ENCODE measurements around the gene MYRFL. TPM values are rescaled to one million over a fixed set of nuclear protein-coding genes. Genes with fewer than 3 reads are reported as not detected.

Gene MYRFL
- total RNA-seq, 4 donors from 2014 or later, result not detected

DNA sequence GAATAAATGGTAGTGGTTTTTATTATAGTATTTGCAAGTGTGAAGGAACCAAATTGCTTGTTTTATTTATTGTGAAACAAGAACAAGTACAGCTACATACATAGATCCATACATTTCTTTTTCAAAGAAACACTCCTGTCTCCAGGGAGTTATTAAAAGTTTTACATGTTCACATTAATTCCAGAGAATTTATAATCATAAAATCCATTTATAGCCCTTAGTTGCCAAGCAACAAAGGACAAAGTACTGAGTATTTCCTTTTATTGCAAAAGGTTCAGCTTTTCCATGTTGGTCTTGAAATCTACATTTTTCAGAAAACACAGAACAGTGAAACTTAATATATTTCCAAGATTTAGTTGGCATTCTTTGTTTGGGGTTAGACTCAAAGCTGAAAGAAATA lies 9.5 kb downstream of the MYRFL start:
- Histone ChIP-seq H3K27ac (no peak overlapping the region), H3K36me3 (no peaks in the 10 kb centered on the region), H3K4me3 (no peak overlapping the region), H3K4me1 (no peaks in the 10 kb centered on the region), H3K9me3 (no peaks in the 10 kb centered on the region), H3K27me3 (no peaks in the 10 kb centered on the region)
- no peak for TF ChIP-seq POLR2A (IDR thresholded peaks at IDR 0.05)
- no peak for TF ChIP-seq POLR2AphosphoS5 (IDR thresholded peaks at IDR 0.05)
- TF ChIP-seq EP300 (IDR thresholded peaks at IDR 0.05), result no peak
- TF ChIP-seq, protein P1, sequence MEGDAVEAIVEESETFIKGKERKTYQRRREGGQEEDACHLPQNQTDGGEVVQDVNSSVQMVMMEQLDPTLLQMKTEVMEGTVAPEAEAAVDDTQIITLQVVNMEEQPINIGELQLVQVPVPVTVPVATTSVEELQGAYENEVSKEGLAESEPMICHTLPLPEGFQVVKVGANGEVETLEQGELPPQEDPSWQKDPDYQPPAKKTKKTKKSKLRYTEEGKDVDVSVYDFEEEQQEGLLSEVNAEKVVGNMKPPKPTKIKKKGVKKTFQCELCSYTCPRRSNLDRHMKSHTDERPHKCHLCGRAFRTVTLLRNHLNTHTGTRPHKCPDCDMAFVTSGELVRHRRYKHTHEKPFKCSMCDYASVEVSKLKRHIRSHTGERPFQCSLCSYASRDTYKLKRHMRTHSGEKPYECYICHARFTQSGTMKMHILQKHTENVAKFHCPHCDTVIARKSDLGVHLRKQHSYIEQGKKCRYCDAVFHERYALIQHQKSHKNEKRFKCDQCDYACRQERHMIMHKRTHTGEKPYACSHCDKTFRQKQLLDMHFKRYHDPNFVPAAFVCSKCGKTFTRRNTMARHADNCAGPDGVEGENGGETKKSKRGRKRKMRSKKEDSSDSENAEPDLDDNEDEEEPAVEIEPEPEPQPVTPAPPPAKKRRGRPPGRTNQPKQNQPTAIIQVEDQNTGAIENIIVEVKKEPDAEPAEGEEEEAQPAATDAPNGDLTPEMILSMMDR (IDR thresholded peaks at IDR 0.05), result no peak
- no peak for ATAC-seq

DNA sequence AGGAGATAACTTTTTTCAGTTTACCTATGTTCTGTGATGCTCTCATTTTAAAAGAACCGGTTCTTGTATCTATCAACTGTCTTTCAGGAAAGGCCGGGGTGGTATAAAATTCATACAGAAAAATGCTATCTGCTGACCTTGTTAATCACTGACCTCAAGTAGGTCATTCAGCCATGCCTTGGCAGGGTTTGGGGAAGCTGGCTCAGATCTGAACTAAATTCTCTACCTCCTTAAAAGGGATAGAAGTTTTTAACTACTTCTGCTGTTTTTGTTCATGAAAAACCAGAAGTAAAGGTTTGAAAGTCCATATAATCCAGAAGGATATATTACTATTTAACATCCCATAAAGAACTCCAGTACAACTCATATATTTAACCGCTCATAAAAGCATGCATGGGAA lies 10.1 kb downstream of the MYRFL start:
- 36 to 56% methylated on average over 3 of the region's 3 CpGs for WGBS, 2 donors (ENCODE audit: low coverage in 1 of 2)
- ATAC-seq, result no peak

DNA sequence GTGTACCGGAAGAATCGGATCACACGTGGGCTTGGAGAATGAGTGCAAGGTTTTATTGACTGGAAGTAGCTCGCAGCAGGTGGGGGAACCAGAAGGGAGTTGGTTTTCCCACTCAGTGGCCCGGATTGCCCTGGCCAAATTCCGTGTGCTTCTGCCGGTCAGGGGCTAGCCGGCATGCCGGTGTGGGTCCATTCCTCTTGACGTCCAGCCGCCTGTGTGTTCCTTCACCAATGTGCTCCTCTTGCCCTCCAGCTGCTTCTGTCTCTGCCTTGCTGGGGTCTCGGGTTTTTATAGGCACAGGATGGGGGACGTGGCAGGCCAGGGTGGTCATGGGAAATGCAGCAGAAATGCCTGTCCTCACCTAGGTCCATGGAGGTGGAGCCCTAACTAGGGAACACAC lies 11.0 kb downstream of the MYRFL start:
- H3K9me3 ChIP-seq, result no peaks in the 10 kb centered on the region
- no peaks in the 10 kb centered on the region for H3K27me3 ChIP-seq
- H3K27ac ChIP-seq, result no peak overlapping the region
- no peak for ATAC-seq
- H3K4me1 ChIP-seq, result no peaks in the 10 kb centered on the region
- 86 to 100% methylated on average over 2 to 3 of the region's 13 CpGs for WGBS, 2 donors (ENCODE audit: low coverage in 1 of 2)
- TF ChIP-seq EP300 (IDR thresholded peaks at IDR 0.05) (no peak), POLR2AphosphoS5 (IDR thresholded peaks at IDR 0.05) (no peak), POLR2A (IDR thresholded peaks at IDR 0.05) (no peak)
- TF ChIP-seq, protein P1 (IDR thresholded peaks at IDR 0.05), result no peak
- no peaks in the 10 kb centered on the region for H3K36me3 ChIP-seq
- H3K4me3 ChIP-seq, result no peak overlapping the region

More for the DNA sequence above, 10.1 kb downstream of the MYRFL start:
- Histone ChIP-seq H3K27me3 (no peaks in the 10 kb centered on the region), H3K27ac (no peak overlapping the region), H3K9me3 (no peaks in the 10 kb centered on the region), H3K4me3 (no peak overlapping the region), H3K36me3 (no peaks in the 10 kb centered on the region), H3K4me1 (no peaks in the 10 kb centered on the region)
- TF ChIP-seq POLR2AphosphoS5 (IDR thresholded peaks at IDR 0.05), result no peak
- TF ChIP-seq, protein P1 (IDR thresholded peaks at IDR 0.05), result no peak
- TF ChIP-seq POLR2A (IDR thresholded peaks at IDR 0.05), result no peak
- no peak for TF ChIP-seq EP300 (IDR thresholded peaks at IDR 0.05)

DNA sequence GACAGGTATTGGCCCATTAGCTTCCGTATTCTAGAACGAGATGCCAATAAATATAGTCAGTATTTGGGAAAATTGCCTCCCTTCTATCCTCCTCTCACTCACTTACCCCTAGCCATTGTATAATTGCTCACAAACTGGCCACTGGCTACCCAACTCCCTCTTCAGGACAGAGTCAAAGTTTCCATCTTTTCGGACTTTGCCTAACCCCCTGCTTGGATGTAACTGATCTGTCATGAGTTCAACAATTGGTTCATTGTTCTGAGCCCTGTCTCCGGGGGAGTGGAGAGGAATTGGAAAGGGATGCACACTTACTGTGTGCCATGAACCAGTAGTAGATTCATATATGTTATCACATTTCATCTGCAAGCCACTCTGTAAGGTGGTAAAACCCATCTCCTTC lies 12.2 kb downstream of the MYRFL start:
- Histone ChIP-seq H3K4me3 (no peak overlapping the region), H3K36me3 (no peaks in the 10 kb centered on the region), H3K4me1 (no peaks in the 10 kb centered on the region), H3K27me3 (no peaks in the 10 kb centered on the region), H3K9me3 (no peaks in the 10 kb centered on the region), H3K27ac (no peak overlapping the region)
- WGBS, 2 donors (ENCODE audit: low coverage in 1 of 2), result 92 to 96% methylated on average over 3 to 4 of the region's 4 CpGs
- ATAC-seq, result no peak
- TF ChIP-seq POLR2A (IDR thresholded peaks at IDR 0.05), result no peak
- no peak for TF ChIP-seq EP300 (IDR thresholded peaks at IDR 0.05)
- TF ChIP-seq, protein P1 (IDR thresholded peaks at IDR 0.05), result no peak
- no peak for TF ChIP-seq POLR2AphosphoS5 (IDR thresholded peaks at IDR 0.05)

- H3K27me3 ChIP-seq, result no peaks in the 10 kb centered on the region
- 61 to 77% methylated on average over 2 to 4 of the region's 4 CpGs for WGBS, 2 donors (ENCODE audit: low coverage in 1 of 2)
- TF ChIP-seq, protein P1 (IDR thresholded peaks at IDR 0.05), result no peak
- TF ChIP-seq EP300 (IDR thresholded peaks at IDR 0.05) (no peak), POLR2A (IDR thresholded peaks at IDR 0.05) (no peak), POLR2AphosphoS5 (IDR thresholded peaks at IDR 0.05) (no peak)
- no peak for ATAC-seq
- no peaks in the 10 kb centered on the region for H3K36me3 ChIP-seq
- H3K27ac ChIP-seq, result no peak overlapping the region
- no peaks in the 10 kb centered on the region for H3K4me1 ChIP-seq
- H3K9me3 ChIP-seq, result no peaks in the 10 kb centered on the region
- no peak overlapping the region for H3K4me3 ChIP-seq
Observed at GRCh38 chr12:69837657-69838415, 12.8 kb downstream of the MYRFL start.

All from gastroesophageal sphincter (tissue), 4 donors.